Measurements from ENCODE around the gene ERN2. TPM values are rescaled to one million over a fixed set of nuclear protein-coding genes. Genes with fewer than 3 reads are reported as not detected.

The ERN2 gene
- total and polyA plus RNA-seq, 2 of the 13 experiments (the other 11 are each of a cell fraction or from before 2014, with no cell fraction given) = 2.2 to 3.5 TPM

DNA sequence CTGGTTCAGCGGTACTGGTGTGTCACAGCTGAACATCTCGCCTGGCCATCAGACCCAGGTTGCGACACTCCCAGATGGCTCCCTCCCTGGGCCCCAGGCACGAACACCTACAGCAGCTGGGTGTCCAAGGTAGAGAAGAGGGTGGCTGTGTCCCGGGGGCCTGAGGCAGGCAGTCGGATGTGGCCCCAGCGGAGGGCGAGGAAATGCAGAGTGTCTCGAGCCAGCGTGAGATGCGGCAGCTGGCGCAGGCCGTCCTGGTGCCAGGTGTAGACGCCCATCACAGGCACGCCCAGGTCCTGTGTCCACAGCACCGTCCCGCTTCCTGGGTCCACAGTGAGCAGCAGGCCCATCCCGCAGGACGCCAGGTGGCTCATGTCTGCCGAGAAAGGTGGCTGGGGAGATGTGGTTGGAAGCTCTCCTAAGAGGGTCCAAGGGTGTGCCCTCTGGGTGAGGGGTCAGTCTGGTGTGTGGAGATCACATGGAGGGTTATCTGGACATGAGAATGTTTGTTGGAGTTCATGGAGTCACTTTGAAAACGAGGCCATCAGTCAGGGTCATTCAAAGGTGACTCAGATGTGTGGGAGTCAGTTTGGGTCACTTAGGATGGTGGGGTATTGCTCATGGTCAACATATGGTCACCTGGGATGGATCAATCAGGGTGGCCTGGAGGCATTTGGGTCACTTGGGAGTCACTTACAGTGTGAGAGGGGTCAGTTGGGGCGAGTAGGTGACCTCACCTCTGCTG, 8.1 kb downstream of the ERN2 start (continued):
- TF ChIP-seq RARA (CRISPR knock-in tag; IDR thresholded peaks at IDR 0.05) (peak; percentile 97), ZNF317 (CRISPR knock-in tag; IDR thresholded peaks at IDR 0.05) (peak; percentile 69; the same call in 1 of the 2 replicates), ZMAT3 (CRISPR knock-in tag; conservative IDR thresholded peaks at IDR 0.05) (no peak), ZMYM2 (CRISPR knock-in tag; IDR thresholded peaks at IDR 0.05) (0 out of 2 replicates have a peak, but pooled peaks have one; percentile 29), NCOR1 (IDR thresholded peaks at IDR 0.05; ENCODE audit: borderline replicate concordance, low read length) (peak; percentile 50; the same call in 1 of the 2 replicates), ZNF354B (CRISPR knock-in tag; IDR thresholded peaks at IDR 0.05) (no peak), TBP (CRISPR knock-in tag; IDR thresholded peaks at IDR 0.05) (no peak), ZNF644 (CRISPR knock-in tag; IDR thresholded peaks at IDR 0.05; ENCODE audit: low read depth) (peak; percentile 34; the same call in 1 of the 2 replicates), ZNF768 (CRISPR knock-in tag; IDR thresholded peaks at IDR 0.05) (peak; percentile 73; the same call in 1 of the 2 replicates), DNMT1 (CRISPR knock-in tag; IDR thresholded peaks at IDR 0.05) (0 out of 2 replicates have a peak, but pooled peaks have one; percentile 80), HDAC1 (CRISPR knock-in tag; IDR thresholded peaks at IDR 0.05) (peak; percentile 30; the same call in 1 of the 2 replicates), MTA1 (CRISPR knock-in tag; IDR thresholded peaks at IDR 0.05; ENCODE audit: borderline replicate concordance) (peak; percentile 96; the same call in 1 of the 2 replicates), ZNF460 (CRISPR knock-in tag; IDR thresholded peaks at IDR 0.05; ENCODE audit: borderline replicate concordance) (no peak), ZNF556 (CRISPR knock-in tag; IDR thresholded peaks at IDR 0.05; ENCODE audit: borderline replicate concordance) (peak; percentile 87; the same call in 1 of the 2 replicates), SRY (CRISPR knock-in tag; IDR thresholded peaks at IDR 0.05) (peak; percentile 54; the same call in 1 of the 2 replicates), ZFP1 (CRISPR knock-in tag; IDR thresholded peaks at IDR 0.05) (no peak), ZNF562 (CRISPR knock-in tag; IDR thresholded peaks at IDR 0.05; ENCODE audit: borderline replicate concordance) (no peak)
- TF ChIP-seq, protein P1, sequence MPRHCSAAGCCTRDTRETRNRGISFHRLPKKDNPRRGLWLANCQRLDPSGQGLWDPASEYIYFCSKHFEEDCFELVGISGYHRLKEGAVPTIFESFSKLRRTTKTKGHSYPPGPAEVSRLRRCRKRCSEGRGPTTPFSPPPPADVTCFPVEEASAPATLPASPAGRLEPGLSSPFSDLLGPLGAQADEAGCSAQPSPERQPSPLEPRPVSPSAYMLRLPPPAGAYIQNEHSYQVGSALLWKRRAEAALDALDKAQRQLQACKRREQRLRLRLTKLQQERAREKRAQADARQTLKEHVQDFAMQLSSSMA (CRISPR knock-in tag; IDR thresholded peaks at IDR 0.05) = peak; percentile 40; the same call in 1 of the 2 replicates
- TF ChIP-seq, protein P2, sequence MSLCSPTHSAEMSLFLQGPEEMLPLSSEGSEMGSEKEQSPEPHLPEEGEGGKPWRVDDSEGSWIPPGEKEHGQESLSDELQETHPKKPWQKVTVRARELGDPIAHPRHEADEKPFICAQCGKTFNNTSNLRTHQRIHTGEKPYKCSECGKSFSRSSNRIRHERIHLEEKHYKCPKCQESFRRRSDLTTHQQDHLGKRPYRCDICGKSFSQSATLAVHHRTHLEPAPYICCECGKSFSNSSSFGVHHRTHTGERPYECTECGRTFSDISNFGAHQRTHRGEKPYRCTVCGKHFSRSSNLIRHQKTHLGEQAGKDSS (CRISPR knock-in tag; IDR thresholded peaks at IDR 0.05; ENCODE audit: borderline replicate concordance, low read depth) = peak; percentile 79; the same call in 1 of the 2 replicates
- TF ChIP-seq, protein P3, sequence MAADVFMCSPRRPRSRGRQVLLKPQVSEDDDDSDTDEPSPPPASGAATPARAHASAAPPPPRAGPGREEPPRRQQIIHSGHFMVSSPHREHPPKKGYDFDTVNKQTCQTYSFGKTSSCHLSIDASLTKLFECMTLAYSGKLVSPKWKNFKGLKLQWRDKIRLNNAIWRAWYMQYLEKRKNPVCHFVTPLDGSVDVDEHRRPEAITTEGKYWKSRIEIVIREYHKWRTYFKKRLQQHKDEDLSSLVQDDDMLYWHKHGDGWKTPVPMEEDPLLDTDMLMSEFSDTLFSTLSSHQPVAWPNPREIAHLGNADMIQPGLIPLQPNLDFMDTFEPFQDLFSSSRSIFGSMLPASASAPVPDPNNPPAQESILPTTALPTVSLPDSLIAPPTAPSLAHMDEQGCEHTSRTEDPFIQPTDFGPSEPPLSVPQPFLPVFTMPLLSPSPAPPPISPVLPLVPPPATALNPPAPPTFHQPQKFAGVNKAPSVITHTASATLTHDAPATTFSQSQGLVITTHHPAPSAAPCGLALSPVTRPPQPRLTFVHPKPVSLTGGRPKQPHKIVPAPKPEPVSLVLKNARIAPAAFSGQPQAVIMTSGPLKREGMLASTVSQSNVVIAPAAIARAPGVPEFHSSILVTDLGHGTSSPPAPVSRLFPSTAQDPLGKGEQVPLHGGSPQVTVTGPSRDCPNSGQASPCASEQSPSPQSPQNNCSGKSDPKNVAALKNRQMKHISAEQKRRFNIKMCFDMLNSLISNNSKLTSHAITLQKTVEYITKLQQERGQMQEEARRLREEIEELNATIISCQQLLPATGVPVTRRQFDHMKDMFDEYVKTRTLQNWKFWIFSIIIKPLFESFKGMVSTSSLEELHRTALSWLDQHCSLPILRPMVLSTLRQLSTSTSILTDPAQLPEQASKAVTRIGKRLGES (CRISPR knock-in tag; IDR thresholded peaks at IDR 0.05; ENCODE audit: borderline replicate concordance) = no peak
- TF ChIP-seq, protein P4, sequence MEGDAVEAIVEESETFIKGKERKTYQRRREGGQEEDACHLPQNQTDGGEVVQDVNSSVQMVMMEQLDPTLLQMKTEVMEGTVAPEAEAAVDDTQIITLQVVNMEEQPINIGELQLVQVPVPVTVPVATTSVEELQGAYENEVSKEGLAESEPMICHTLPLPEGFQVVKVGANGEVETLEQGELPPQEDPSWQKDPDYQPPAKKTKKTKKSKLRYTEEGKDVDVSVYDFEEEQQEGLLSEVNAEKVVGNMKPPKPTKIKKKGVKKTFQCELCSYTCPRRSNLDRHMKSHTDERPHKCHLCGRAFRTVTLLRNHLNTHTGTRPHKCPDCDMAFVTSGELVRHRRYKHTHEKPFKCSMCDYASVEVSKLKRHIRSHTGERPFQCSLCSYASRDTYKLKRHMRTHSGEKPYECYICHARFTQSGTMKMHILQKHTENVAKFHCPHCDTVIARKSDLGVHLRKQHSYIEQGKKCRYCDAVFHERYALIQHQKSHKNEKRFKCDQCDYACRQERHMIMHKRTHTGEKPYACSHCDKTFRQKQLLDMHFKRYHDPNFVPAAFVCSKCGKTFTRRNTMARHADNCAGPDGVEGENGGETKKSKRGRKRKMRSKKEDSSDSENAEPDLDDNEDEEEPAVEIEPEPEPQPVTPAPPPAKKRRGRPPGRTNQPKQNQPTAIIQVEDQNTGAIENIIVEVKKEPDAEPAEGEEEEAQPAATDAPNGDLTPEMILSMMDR (CRISPR knock-in tag; IDR thresholded peaks at IDR 0.05) = peak; percentile 32; the same call in 1 of the 2 replicates
- TF ChIP-seq, protein P5, sequence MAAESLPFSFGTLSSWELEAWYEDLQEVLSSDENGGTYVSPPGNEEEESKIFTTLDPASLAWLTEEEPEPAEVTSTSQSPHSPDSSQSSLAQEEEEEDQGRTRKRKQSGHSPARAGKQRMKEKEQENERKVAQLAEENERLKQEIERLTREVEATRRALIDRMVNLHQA (CRISPR knock-in tag; IDR thresholded peaks at IDR 0.05) = no peak
- TF ChIP-seq, protein P6, sequence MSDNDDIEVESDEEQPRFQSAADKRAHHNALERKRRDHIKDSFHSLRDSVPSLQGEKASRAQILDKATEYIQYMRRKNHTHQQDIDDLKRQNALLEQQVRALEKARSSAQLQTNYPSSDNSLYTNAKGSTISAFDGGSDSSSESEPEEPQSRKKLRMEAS (IDR thresholded peaks at IDR 0.05) = 0 out of 2 replicates have a peak, but pooled peaks have one; percentile 13

Data from HepG2 (cell line).